AG20443 (cell line): ENCODE results near the gene TRAF4.
A peak's percentile ranks its signal among the peaks of the same experiment; 100 is the strongest.

Experiments
- DNase-seq: peaks from one replicate; pipeline ENCODE4 v3.0.0; 2012; ENCODE audit warnings: low spot score, mixed read lengths

Gene TRAF4, protein sequence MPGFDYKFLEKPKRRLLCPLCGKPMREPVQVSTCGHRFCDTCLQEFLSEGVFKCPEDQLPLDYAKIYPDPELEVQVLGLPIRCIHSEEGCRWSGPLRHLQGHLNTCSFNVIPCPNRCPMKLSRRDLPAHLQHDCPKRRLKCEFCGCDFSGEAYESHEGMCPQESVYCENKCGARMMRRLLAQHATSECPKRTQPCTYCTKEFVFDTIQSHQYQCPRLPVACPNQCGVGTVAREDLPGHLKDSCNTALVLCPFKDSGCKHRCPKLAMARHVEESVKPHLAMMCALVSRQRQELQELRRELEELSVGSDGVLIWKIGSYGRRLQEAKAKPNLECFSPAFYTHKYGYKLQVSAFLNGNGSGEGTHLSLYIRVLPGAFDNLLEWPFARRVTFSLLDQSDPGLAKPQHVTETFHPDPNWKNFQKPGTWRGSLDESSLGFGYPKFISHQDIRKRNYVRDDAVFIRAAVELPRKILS

DNA sequence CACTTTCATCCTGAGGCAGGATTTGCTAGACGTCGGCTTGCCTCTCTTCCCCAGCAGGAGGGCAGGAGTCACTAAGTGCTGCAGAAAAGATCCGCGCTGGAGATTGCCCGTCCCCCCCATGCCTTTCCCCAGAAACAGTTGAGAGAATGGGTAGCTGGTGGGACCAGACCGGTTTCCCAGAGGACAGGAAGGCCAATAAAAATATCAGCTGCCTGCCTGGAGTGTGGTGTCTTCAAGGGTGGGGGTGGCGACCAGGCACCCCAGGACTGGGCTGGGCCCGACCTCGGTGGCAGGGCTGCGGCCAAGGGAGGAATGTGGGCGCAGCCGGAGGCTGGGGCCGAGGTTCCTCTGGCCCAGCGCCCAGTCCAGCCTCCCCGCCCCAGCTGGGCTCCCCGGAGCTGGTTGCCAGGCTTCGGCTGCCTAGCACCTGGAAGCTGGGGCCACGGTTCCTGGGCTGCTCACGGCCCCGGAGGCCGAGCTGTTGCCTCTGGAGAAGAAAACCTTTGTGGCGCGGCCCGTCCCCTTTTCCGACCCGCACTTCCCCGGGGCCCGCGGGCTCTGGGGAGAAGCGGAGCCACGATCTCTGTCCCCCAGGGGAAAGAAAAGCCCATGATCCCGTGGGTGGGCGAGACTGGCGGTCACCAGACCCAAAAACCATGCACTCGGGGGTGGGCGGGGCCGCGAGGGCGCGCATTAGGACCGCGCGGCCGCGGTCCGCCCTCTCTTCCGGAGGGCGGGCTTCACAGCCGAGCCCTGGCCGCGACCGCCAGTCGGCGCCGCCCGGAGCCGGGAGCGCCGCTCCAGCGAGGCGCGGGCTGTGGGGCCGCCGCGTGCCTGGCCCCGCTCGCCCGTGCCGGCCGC is at the start of gene TRAF4:
TRAF4 (plus strand) TSS at position 769 of the 861 bp plus-strand sequence. CDS start 102 bp downstream, outside the sequence.
- DNase-seq: peak; percentile 93

DNA sequence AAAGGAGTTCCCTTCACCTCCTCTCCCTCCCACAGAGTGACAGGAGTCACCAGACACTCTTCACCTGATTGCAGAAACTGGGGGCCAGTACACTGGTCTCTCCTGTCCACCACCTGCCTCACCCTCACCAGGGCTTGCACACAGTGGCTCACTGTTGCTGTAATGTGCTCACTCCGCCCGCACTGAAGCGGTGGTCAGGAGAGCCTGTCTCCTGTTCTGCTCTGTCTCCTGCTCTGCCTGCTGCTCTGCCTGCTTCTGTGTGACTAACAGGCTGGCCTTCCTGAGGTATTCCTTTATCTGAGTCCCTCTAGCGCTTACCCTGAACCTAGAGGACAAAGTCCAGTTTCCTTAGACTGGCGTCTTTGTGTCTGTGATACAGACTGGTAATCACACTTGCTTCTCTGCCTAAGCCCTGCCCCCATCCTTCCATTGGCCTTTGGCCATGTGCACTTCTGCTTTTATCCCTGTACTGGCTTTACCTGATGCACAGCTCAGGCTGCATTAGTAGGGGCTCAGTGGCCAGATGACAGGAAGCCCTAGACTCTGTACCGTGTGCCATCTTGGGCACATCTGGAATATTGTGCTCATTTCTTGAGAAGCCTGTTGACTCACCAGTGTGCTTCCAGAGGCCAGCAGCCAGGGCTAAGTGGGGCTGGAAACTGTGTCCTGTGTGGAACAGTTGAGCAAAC is 45.4 kb upstream of the TRAF4 start:
- DNase-seq: peak; percentile 27

DNA sequence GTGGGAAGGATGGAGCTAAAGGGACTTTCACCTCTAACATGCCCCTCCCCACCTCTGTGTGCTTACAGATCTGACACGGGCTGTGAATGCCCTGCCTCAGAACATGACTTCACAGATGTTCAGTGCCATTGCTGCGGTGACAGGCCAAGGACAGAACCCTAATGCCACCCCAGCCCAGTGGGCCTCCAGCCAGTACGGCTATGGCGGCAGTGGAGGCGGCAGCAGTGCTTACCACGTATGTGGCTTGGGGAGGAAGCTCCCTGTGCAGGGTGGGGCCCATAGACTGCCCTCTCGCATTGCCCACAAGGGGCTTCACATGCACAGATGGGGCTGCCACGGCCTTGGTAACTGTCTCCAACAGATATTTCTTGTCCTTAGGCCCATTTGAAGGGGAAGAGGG is 43.5 kb upstream of the TRAF4 start:
- DNase-seq: no peak

DNA sequence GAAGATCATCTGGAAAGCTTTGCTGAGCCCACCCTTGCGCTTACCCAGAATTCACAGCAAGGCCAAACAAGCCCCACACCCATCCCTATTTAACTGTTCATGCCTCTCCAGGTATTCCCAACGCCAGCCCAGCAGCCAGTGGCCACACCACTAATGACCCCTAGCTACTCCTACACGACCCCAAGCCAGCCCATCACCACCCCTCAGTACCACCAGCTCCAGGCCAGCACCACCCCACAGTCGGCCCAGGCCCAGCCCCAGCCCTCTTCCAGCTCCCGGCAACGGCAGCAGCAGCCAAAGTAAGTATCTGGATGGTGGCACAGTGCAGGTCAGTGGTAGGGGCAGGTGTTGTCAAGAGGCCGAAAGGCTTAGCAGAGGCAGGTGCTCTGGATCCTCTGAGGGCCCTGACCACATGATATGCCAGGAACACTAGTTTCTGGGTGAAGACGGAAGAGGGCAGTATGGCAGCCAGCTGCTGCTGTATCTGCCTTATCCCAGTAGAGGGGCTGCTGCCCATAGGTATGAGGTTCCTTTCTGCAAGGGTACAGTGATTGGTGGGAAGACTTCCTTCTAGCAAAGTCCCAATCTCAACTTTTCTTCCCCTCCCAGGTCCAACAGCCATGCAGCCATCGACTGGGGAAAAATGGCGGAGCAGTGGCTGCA is 42.9 kb upstream of the TRAF4 start:
- DNase-seq: no peak

DNA sequence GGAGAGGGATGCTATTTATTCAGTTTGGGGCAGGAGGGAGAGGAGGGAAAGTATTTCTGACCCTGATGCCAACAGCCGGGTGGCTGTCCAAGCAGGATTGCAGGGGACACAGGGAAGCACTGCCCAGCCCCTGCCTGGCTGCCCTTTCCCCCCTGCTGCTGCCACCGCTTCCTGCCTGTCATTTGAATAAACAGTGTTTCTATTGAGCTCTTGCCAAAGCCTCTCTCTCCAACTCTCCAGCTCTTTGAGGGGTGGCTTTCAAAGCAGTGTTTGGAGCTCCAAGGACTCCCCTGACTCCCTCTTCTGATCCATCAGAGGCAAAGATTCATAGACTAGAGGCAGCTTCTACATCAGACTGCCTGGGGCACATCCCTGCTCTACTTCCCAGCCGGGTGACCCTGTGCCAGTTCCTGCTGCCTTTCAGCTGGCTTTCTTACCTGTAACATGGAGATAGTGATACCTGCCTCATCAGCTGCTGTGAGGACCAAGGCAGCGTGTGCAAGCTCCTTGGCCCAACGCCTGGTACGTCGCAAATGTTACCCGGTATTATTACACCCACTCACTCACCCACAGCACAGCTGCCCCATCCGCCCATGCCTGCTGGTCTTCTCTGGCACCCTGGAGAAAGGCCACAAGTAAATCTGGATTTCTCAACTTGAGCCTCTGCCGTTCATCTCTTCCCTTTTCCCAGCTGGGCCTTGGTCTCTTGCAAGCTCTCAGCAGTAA is 41.6 kb upstream of the TRAF4 start:
- no peak for DNase-seq

DNA sequence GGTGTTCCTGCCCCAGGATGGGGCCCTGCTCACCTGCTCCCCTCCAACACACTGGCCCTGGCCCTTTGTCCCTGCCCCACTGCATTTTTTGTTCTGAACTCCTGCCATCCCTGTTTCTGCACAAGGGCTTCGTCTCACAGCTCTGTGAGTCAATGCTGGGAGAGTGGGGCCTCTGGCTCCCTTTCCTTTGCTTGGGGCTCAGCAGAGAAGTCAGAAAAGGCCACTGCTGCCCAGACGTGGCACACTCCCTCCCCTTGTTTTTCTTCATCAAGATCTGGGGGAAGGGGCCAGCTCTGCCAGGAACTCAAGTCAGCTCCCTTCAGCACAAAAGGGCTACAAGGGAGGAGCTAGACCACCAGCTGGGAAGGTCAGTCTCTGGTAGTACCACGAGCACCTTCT is 41.1 kb upstream of the TRAF4 start:
- no peak for DNase-seq

DNA sequence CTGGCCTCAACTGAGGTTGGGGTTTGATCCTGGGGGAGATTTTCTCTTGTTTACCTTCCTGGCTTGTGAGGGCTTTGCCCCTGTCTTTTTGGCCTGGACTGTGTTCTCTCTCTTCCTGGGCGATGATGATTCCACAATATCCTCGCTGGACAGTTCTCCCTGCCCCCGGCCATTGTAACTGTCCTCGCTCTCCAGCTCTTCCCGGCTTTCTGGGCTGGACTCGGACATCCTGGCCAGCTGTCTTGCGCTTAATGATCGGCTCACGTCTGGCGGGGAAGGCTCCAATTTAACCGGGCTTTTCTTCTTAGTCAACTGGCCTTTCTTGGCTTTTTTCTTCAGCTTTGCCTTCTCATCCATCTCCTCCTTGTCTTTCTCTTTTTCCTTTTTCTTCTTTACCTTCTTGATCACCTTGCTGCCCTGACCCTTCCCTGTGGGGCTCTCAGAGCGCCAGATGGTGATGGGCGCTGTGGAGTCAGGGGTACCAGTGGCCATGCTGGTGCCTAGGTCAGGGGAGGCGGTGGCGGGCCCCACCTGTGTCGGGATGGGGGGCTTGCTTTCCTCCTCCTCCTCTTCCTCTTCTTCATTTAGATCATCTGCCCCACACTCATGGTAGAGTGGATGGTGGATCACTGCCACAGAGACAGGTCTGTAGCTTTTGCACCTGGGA is 40.1 kb upstream of the TRAF4 start:
- no peak for DNase-seq

DNA sequence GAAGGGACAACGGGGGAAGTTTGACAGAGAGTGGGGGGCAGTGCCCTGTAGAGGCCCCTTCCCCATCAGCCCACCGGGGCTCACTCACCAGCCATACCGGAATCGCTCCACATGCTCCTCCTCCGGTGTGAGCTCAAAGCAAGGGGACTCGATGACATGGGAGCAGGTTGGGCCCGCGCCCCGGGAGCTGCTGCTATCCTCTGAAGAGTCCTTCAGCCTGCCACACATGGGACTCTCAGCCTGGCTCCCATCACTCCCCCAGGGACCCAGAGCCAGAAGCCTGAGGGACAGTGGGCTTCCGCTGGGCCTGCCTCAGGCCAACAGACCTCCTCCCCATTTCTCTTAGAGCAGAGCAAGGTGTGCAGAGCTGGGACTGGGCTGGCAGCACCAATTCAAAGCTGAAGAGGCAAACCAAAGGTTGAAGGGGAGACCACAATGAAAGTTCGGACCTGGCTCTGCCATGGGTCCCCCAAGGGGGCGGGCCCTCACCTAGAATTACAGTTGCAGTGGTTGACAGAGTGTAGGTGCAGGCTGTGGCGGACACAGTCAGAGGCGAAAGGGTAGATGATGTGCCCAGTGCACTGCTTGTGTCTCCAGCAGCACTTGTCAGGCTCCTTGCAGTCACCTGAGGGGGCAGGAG is 39.5 kb upstream of the TRAF4 start:
- DNase-seq: no peak

DNA sequence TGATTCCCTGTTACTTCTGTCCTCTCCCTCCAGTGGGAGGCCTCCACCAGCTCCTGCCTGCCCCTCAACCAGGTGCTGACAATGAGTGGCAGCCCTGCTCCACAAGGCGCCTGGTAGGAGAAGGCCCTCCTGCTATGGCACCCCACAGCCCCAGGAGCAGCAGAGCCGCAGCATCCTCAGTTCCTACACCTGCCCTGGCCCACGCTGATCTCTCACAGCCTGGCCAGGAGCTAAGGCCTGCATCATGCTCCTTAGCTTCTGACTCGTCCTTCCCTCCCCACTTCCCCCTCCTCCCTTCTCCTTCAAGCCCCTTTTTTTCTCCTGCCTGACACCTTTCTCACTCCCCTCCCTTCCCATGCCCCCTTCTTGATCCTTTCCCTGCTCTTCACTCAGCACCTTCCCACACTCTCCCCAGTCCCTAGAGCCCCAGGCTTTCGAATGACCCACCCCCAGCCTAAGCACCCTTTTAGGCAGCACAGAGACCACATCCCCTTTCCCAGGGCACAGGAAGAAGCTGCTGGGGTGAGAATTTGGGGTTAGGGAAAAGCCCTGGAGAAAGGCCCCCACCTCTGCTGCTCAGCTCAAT is 38.6 kb upstream of the TRAF4 start:
- no peak for DNase-seq

DNA sequence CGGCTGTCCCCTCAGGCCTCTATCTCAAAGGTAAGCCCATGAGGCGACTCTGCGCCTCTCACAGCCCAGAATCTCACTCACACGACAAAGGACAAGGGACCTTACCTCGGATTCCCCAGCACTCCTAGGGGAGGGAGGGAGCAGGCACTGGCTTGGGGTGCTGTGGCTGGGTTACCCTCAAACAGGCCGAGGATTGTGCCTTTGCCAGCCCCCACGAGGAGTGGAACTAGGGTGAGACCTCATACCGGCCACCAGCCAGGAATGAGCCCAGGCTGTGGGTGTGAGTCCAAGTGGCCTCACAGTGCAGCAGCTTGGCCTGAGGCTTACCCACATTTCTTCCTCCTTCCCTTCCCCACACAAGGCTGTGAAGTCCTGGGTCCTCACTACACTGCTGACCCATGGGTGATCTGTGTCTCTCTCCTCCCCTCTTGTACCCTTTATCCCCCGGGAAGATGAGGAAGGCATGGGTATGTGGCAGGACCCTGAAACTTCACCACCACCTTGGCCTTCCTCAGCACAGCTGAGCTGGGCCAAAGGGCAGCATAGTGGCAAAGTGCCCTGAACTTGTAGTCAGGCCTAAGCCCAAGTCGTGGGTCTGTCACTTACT is 38.0 kb upstream of the TRAF4 start:
- DNase-seq: no peak

DNA sequence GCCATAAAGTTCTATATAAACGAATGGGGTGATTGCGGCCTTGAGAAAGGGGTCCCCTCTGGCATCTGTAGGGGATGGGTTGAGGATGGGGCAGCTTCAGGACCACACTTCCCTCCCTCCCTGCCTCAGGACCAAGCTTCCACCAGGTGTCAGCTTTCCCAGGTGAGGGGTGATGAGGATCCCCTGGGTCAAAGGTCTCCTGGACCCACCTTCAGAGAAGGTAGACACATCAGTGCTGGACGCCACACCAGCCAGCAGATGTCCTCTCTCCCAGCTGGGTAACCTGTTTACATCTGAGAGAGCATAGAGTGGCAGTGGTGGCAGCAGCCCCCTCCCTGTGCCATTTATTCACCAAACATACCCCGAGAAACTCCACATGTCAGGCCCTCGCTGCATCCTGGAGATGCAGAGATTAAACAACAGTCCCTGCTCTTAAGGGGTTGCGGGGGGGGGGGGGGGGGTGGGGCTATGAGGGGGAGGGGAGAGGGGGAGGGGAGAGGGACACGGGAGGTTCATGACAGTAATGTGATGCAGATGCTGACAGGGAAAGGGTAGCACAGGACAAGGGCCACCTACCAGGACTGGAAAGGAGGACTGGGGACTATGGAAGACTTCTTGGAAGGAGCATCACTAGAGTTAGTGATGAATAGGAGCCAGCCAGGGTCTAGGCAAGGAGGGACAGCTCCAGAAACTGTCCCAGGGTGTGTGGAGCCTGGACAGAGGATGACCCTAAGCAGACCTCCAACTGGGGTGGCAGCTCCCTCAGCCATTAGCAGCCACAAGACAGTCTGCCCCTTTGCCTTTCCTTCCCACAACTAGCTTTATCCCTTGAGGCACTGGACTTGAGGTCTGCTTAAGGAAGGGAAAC is 37.1 kb upstream of the TRAF4 start:
- DNase-seq: no peak

DNA sequence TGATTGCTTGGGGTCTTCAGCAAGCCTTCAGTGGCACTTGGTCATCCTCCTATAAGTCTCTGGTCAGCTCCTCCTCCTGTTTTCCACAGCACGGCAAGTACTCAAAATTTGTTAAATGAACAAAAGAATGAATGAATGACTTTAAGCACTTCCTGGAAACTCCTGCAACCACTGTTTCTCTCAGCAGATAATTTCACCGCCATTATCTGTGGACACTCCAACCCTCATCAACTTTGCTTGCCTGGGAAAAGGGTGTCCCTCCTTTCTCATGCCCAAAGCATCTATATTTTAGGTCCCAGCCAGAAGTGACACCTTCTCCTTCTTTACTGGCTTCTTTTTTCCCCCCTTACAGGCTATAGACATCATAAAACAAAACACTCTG is 36.5 kb upstream of the TRAF4 start:
- no peak for DNase-seq

DNA sequence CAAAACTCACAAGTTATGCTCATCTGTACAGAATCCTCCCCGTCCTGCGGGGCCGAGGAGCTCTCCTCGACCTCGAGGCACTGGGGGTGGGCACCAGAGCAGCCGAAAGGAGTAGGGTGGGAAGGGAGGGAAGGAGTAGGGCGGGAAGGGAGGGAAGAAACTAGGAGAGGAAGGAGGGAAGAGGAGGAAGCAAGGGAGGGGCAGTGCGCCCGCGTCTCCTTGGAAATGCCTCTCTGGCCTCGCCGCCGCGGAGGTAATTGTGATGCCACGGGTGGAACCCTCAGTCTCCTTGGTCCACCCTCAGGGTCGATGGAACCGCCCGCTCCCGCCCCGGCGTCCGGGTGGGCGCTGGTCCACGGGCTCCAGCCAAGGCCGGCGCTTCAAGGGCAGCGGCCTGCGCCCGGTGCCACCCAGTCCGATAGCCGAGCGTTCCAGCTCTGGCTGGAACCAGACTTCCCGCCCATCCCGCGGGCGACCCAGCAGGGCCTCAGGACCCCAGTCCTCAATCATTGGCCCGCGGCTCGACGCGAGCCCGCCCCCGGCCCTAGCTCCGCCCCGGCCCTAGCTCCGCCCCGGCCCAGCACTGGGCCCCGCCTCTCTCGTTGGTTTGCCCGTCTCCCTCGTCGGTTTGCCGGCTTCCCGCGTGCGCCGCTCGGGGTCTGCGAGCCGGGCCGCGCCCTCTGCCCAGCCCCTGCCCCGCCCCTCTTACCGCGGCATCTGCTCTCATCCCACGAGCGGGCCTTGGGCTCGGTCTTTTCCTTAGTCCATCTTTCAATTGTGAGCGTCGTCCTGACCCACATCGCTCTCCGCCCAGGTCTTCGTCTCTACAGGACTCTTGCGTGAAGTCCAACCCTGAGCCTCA is 32.7 kb upstream of the TRAF4 start:
- DNase-seq: peak; percentile 95

DNA sequence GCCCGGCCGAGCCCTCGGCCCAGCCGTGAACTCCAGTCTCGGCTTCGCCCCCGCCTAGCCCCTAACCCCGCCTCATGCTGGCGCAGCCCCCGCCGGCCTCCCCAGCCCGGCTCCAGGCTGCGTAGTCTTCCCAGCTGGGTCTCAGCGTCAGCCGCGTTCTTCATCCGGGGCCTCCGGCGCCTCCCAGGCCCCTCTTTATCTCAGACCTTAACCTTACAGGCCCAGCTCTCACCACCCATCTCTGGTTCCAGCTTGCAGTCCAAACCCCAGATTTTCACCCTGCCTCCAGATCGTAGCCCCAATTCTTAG is 32.1 kb upstream of the TRAF4 start, which contains the start of gene PROCA1:
PROCA1 (minus strand) TSS at position 166 of the 309 bp plus-strand sequence. CDS start 228 bp downstream, outside the sequence.
- DNase-seq: no peak

DNA sequence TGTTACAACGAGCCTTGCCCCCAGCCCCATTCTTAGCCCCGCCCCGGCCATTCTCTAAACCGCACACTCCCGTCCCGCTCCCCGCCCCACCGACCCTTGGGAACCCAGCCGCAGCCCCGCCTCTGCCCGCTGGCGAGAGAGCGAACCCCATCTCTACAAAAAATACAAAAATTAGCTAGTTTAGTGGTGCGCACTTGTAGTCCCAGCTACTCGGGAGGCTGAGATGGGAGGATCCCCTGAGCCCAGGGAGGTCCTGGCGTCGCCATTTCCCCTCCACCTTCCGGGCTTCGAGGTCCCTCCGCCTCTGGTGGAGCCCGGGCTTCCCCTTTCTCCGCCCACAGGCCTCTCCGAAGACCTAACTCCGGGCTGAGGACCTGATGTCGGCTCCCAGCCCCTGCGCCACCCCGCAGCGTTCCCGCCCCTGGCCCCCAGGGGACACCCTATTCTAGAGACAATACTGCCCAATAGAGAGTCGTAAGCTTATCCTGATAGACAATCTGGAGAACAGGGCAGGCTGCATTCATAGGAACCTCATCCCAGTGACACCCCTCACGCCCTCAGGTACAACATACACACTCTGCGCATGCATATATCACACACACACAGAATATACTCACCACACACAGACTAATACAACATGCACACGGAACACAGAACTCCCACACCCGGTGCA is 31.6 kb upstream of the TRAF4 start:
- DNase-seq: no peak

DNA sequence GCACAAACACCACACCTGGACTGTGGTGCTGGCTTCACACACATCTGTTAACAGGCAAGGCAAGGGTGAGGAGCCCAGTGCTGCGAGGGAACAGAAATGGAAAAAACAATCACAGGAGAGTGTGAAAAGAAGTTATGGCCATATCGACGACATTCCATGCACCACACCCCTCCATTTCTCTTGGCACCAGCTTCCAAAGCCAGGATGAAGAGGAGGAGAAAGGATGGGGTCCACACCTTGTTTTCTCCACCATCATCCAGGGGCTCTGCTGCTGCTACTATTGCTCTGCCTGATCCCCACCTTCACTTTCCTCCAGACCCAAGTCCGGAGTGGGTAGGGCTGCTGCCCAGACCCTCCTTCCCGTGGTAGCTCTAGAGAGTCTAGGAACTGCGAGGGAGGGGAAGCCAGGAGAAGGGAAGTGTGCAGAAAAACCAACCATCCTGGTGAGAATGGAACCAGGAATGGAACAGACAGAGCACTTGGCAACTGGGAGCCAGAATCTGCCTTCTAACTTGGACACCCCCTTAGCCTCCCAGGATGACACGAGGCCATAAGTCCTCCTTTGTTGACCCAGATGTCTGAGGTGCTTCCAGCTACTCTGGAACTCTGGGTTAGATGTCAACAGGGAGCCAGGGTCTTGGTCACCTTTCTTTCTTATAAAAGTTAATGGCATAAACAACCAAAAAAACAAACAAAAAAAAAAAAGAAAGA is 31.0 kb upstream of the TRAF4 start:
- no peak for DNase-seq
